Measurements from ENCODE around the gene CCNA1.

Gene CCNA1

GRCh38 chr13:36454987-36455386, 22.7 kb downstream of the CCNA1 start:
- H3K9me3 ChIP-seq (ENCODE audit: insufficient read depth, low read length): no peaks in the 10 kb centered on the region
- no peak overlapping the region for H3K27ac ChIP-seq (ENCODE audit: low read depth, low read length)
- no peaks in the 10 kb centered on the region for H4K20me1 ChIP-seq (ENCODE audit: low read depth, low read length)
- TF ChIP-seq, protein P1, sequence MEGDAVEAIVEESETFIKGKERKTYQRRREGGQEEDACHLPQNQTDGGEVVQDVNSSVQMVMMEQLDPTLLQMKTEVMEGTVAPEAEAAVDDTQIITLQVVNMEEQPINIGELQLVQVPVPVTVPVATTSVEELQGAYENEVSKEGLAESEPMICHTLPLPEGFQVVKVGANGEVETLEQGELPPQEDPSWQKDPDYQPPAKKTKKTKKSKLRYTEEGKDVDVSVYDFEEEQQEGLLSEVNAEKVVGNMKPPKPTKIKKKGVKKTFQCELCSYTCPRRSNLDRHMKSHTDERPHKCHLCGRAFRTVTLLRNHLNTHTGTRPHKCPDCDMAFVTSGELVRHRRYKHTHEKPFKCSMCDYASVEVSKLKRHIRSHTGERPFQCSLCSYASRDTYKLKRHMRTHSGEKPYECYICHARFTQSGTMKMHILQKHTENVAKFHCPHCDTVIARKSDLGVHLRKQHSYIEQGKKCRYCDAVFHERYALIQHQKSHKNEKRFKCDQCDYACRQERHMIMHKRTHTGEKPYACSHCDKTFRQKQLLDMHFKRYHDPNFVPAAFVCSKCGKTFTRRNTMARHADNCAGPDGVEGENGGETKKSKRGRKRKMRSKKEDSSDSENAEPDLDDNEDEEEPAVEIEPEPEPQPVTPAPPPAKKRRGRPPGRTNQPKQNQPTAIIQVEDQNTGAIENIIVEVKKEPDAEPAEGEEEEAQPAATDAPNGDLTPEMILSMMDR (IDR thresholded peaks at IDR 0.05; ENCODE audit: insufficient read depth, low read length, poor library complexity, severe bottlenecking): no peak
- no peak for TF ChIP-seq EZH2phosphoT487 (conservative IDR thresholded peaks at IDR 0.05; ENCODE audit: low read length)
- H3K36me3 ChIP-seq (ENCODE audit: low read length): no peaks in the 10 kb centered on the region
- no peaks in the 10 kb centered on the region for H3K27me3 ChIP-seq (ENCODE audit: low read length)
- H2AFZ ChIP-seq (ENCODE audit: low read depth, low read length, severe bottlenecking): no peak overlapping the region
- H3K9ac ChIP-seq (ENCODE audit: low read length): no peak overlapping the region
- no peak overlapping the region for H3K4me3 ChIP-seq (ENCODE audit: insufficient read depth, low read length, poor library complexity, severe bottlenecking)
- H3K4me2 ChIP-seq (ENCODE audit: low read depth, low read length, poor library complexity, severe bottlenecking): no peak overlapping the region
- H3K79me2 ChIP-seq (ENCODE audit: insufficient read depth, low read length): no peaks in the 10 kb centered on the region
- H3K9me2 ChIP-seq (replicated peaks; ENCODE audit: insufficient read depth, low read length): no peaks in the 10 kb centered on the region
- no peaks in the 10 kb centered on the region for H3F3A ChIP-seq (ENCODE audit: insufficient read depth)

GRCh38 chr13:36456577-36456976, 24.3 kb downstream of the CCNA1 start:
- Histone ChIP-seq H3K36me3 (ENCODE audit: low read length) (no peaks in the 10 kb centered on the region), H3K9me2 (replicated peaks; ENCODE audit: insufficient read depth, low read length) (no peaks in the 10 kb centered on the region), H3K4me3 (ENCODE audit: insufficient read depth, low read length, poor library complexity, severe bottlenecking) (no peak overlapping the region), H3K9ac (ENCODE audit: low read length) (no peak overlapping the region), H3F3A (ENCODE audit: insufficient read depth) (no peaks in the 10 kb centered on the region), H4K20me1 (ENCODE audit: low read depth, low read length) (no peaks in the 10 kb centered on the region), H2AFZ (ENCODE audit: low read depth, low read length, severe bottlenecking) (no peak overlapping the region), H3K27me3 (ENCODE audit: low read length) (no peaks in the 10 kb centered on the region), H3K4me2 (ENCODE audit: low read depth, low read length, poor library complexity, severe bottlenecking) (no peak overlapping the region), H3K79me2 (ENCODE audit: insufficient read depth, low read length) (no peaks in the 10 kb centered on the region), H3K9me3 (ENCODE audit: insufficient read depth, low read length) (no peaks in the 10 kb centered on the region), H3K27ac (ENCODE audit: low read depth, low read length) (no peak overlapping the region)
- TF ChIP-seq, protein P1 (IDR thresholded peaks at IDR 0.05; ENCODE audit: insufficient read depth, low read length, poor library complexity, severe bottlenecking): no peak
- no peak for TF ChIP-seq EZH2phosphoT487 (conservative IDR thresholded peaks at IDR 0.05; ENCODE audit: low read length)

GRCh38 chr13:36461506-36461905, 29.2 kb downstream of the CCNA1 start:
- Histone ChIP-seq H3K27ac (ENCODE audit: low read depth, low read length) (no peak overlapping the region), H3K9ac (ENCODE audit: low read length) (no peak overlapping the region), H2AFZ (ENCODE audit: low read depth, low read length, severe bottlenecking) (no peak overlapping the region), H3K9me2 (replicated peaks; ENCODE audit: insufficient read depth, low read length) (no peaks in the 10 kb centered on the region), H3K27me3 (ENCODE audit: low read length) (no peaks in the 10 kb centered on the region), H3F3A (ENCODE audit: insufficient read depth) (no peaks in the 10 kb centered on the region), H3K4me3 (ENCODE audit: insufficient read depth, low read length, poor library complexity, severe bottlenecking) (no peak overlapping the region), H3K4me2 (ENCODE audit: low read depth, low read length, poor library complexity, severe bottlenecking) (no peak overlapping the region), H3K79me2 (ENCODE audit: insufficient read depth, low read length) (no peaks in the 10 kb centered on the region), H3K36me3 (ENCODE audit: low read length) (no peaks in the 10 kb centered on the region), H3K9me3 (ENCODE audit: insufficient read depth, low read length) (no peaks in the 10 kb centered on the region), H4K20me1 (ENCODE audit: low read depth, low read length) (no peaks in the 10 kb centered on the region)
- TF ChIP-seq, protein P1 (IDR thresholded peaks at IDR 0.05; ENCODE audit: insufficient read depth, low read length, poor library complexity, severe bottlenecking): no peak
- no peak for TF ChIP-seq EZH2phosphoT487 (conservative IDR thresholded peaks at IDR 0.05; ENCODE audit: low read length)

Measured in SU-DHL-6 (cell line).